Thyroid gland (tissue), 4 donors: ENCODE results near the gene C6orf52. TPM values are rescaled to one million over a fixed set of nuclear protein-coding genes. Genes with fewer than 3 reads are reported as not detected.

Experiments
- DNase-seq, 2 donors: peaks; one replicate each; pipeline ENCODE4 v3.0.0-alpha.2; 2019
- H3K27ac ChIP-seq, 3 donors: fragments of 200-600 bp; sonication (generic); 1 replicate in 2 of 3; 2 replicates in 1 of 3; pipeline ENCODE4 v1.5.1; 2016 to 2019; ENCODE audit warnings: mild to moderate bottlenecking in 1 of 3, moderate library complexity in 1 of 3
- H3K27me3 ChIP-seq: fragments of 200-600 bp; sonication (generic); one replicate; pipeline ENCODE4 v1.5.1; 2019
- H3K36me3 ChIP-seq, 2 donors: fragments of 200-600 bp; sonication (generic); one replicate each; pipeline ENCODE4 v1.5.1; 2016 to 2019
- H3K4me1 ChIP-seq, 2 donors: fragments of 200-600 bp; sonication (generic); one replicate each; pipeline ENCODE4 v1.5.1; 2017 to 2019
- H3K4me3 ChIP-seq, 3 donors: fragments of 200-600 bp; sonication (generic); replicated peaks in 1 of 3; 1 replicate in 2 of 3; 2 replicates in 1 of 3; pipeline ENCODE4 v1.5.1; 2016; ENCODE audit warnings: mild to moderate bottlenecking in 1 of 3
- H3K9me3 ChIP-seq: fragments of 200-600 bp; sonication (generic); one replicate; pipeline ENCODE4 v1.5.1; 2017
- CTCF ChIP-seq, 6 experiments: fragments of 200-600 bp in 3 of 6; fragments of 450-650 bp in 3 of 6; sonication (generic) in 3 of 6; IDR thresholded peaks; one replicate each; pipeline ENCODE4 v1.5.1; 2016 to 2019; ENCODE audit warnings: antibody characterized with exemption in 6 of 6, mild to moderate bottlenecking in 2 of 6, inconsistent platforms in 1 of 6, moderate library complexity in 1 of 6
- POLR2A ChIP-seq, 2 donors: fragments of 450-650 bp; IDR thresholded peaks; one replicate each; pipeline ENCODE4 v1.6.1; 2017; ENCODE audit warnings: antibody characterized with exemption in 2 of 2, mild to moderate bottlenecking in 2 of 2, moderate library complexity in 1 of 2
- WGBS, 2 donors: methylation state at CpG; one replicate each; pipeline ENCODE4 v1.1.5; 2017; 5-methylcytosine and 5-hydroxymethylcytosine counted together
- intact Hi-C: fragments of 100-400 bp; cut with DNase I; formaldehyde crosslinking; loops from one replicate; pipeline ENCODE4 v1.15.1; 2023
- total RNA-seq, 4 donors: library from RNA; depleted of rRNA; stranded (reverse); fragments of >200 nt; gene quantifications; one replicate each; pipeline ENCODE4 v1.2.3, GENCODE V29; 2016

C6orf52 gene
- total RNA-seq, 4 donors from 2014 or later, result not detected

- DNase-seq, result peak; percentile 19 to 34
- 33 to 73% methylated on average over 4 to 8 of the region's 49 CpGs for WGBS, 2 donors
- intact Hi-C loops, result no loop called here
- peak overlapping the region; percentile 5 to 79 (median 42) for H3K27ac ChIP-seq
- peaks cover 17 to 19% of the 10 kb centered on the region in 2 donors for H3K4me1 ChIP-seq
- TF ChIP-seq POLR2A (IDR thresholded peaks at IDR 0.05), result no peak
- TF ChIP-seq CTCF (IDR thresholded peaks at IDR 0.05), result no peak
- H3K36me3 ChIP-seq, result no peaks in the 10 kb centered on the region
- no peaks in the 10 kb centered on the region for H3K9me3 ChIP-seq
- peak overlapping the region; percentile 0 to 37 (median 3) for H3K4me3 ChIP-seq
- H3K27me3 ChIP-seq, result no peaks in the 10 kb centered on the region
Measured at GRCh38 chr6:10720265-10720959, 26.0 kb upstream of the C6orf52 start.

GRCh38 chr6:10719964-10720264 is 25.5 kb upstream of the C6orf52 start:
- 45 to 55% methylated on average over 4 to 21 of the region's 21 CpGs for WGBS, 2 donors
- Histone ChIP-seq H3K9me3 (no peaks in the 10 kb centered on the region), H3K4me3 (peak overlapping the region; percentile 0 to 37 (median 3)), H3K27ac (peak overlapping the region; percentile 5 to 79 (median 42)), H3K36me3 (no peaks in the 10 kb centered on the region), H3K4me1 (peaks cover 17 to 19% of the 10 kb centered on the region in 2 donors), H3K27me3 (no peaks in the 10 kb centered on the region)
- TF ChIP-seq CTCF (IDR thresholded peaks at IDR 0.05), result no peak
- no peak for TF ChIP-seq POLR2A (IDR thresholded peaks at IDR 0.05)
- DNase-seq, result peak; percentile 17
- intact Hi-C loops, result no loop called here

GRCh38 chr6:10719296-10719963 is 25.0 kb upstream of the C6orf52 start:
- Histone ChIP-seq H3K27ac (peak overlapping the region in 1 of 3 donors; percentile 79), H3K4me1 (peaks cover 15 to 16% of the 10 kb centered on the region in 2 donors), H3K27me3 (no peaks in the 10 kb centered on the region), H3K36me3 (no peaks in the 10 kb centered on the region), H3K9me3 (no peaks in the 10 kb centered on the region), H3K4me3 (peak overlapping the region in 1 of 3 donors; percentile 37)
- no peak for DNase-seq
- intact Hi-C loops, result no loop called here
- 83 to 85% methylated on average over 8 of the region's 8 CpGs for WGBS, 2 donors
- TF ChIP-seq CTCF (IDR thresholded peaks at IDR 0.05), result no peak
- no peak for TF ChIP-seq POLR2A (IDR thresholded peaks at IDR 0.05)

- DNase-seq, result no peak
- Histone ChIP-seq H3K4me3 (no peak overlapping the region), H3K27me3 (no peaks in the 10 kb centered on the region), H3K9me3 (no peaks in the 10 kb centered on the region), H3K27ac (no peak overlapping the region), H3K36me3 (peaks cover 0 to 12% of the 10 kb centered on the region in 2 donors), H3K4me1 (no peaks in the 10 kb centered on the region)
- intact Hi-C loops, result no loop called here
- TF ChIP-seq POLR2A (IDR thresholded peaks at IDR 0.05), result no peak
- TF ChIP-seq CTCF (IDR thresholded peaks at IDR 0.05), result no peak
- WGBS, 2 donors, result 84 to 87% methylated on average over 8 of the region's 8 CpGs
Measured at GRCh38 chr6:10713962-10714361, 19.5 kb upstream of the C6orf52 start.

GRCh38 chr6:10696655-10697054 is 2.2 kb upstream of the C6orf52 start:
- no peak for DNase-seq
- no peaks in the 10 kb centered on the region for H3K27me3 ChIP-seq
- peaks cover 19 to 23% of the 10 kb centered on the region in 2 donors for H3K4me1 ChIP-seq
- 94% methylated on average over 4 of the region's 4 CpGs for WGBS, 2 donors
- intact Hi-C loops, result loop anchor here (10.0 kb wide), 2 partner anchors 48 to 182 kb away; partner anchors contain the start of gene TMEM14B
- TF ChIP-seq CTCF (IDR thresholded peaks at IDR 0.05) (no peak), POLR2A (IDR thresholded peaks at IDR 0.05) (no peak)
- H3K9me3 ChIP-seq, result no peaks in the 10 kb centered on the region
- H3K4me3 ChIP-seq, result no peak overlapping the region
- no peak overlapping the region for H3K27ac ChIP-seq
- peaks cover 6 to 12% of the 10 kb centered on the region in 2 donors for H3K36me3 ChIP-seq
